Loucy (cell line): ENCODE results near the gene DNAH17.

ENCODE experiments used
- EZH2phosphoT487 ChIP-seq: fragments of 200-600 bp; IDR thresholded peaks from 2 replicates; pipeline ENCODE4 v1.6.1; 2018; ENCODE audit warnings: antibody characterized with exemption, mild to moderate bottlenecking, moderate library complexity, borderline replicate concordance
- TF ChIP-seq, protein P1 (sequence below): fragments of 200-600 bp; sonication (generic); conservative IDR thresholded peaks from 2 replicates; pipeline ENCODE4 v1.5.1; 2014; ENCODE audit warnings: mild to moderate bottlenecking, antibody characterized with exemption, low read length

GRCh38 chr17:78461799-78462053, 115.5 kb downstream of the DNAH17 start:
- TF ChIP-seq, protein P1, sequence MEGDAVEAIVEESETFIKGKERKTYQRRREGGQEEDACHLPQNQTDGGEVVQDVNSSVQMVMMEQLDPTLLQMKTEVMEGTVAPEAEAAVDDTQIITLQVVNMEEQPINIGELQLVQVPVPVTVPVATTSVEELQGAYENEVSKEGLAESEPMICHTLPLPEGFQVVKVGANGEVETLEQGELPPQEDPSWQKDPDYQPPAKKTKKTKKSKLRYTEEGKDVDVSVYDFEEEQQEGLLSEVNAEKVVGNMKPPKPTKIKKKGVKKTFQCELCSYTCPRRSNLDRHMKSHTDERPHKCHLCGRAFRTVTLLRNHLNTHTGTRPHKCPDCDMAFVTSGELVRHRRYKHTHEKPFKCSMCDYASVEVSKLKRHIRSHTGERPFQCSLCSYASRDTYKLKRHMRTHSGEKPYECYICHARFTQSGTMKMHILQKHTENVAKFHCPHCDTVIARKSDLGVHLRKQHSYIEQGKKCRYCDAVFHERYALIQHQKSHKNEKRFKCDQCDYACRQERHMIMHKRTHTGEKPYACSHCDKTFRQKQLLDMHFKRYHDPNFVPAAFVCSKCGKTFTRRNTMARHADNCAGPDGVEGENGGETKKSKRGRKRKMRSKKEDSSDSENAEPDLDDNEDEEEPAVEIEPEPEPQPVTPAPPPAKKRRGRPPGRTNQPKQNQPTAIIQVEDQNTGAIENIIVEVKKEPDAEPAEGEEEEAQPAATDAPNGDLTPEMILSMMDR, result no peak
- TF ChIP-seq EZH2phosphoT487, result no peak
